B cell (primary cell): ENCODE results near the gene OR7C1. TPM values are rescaled to one million over a fixed set of nuclear protein-coding genes. Genes with fewer than 3 reads are reported as not detected.
"Not testable (repeated sequence)": the region's sequence is repeated elsewhere in the genome, so short reads cannot be mapped to it uniquely, and the experiment has no call there.

Experiments
- ATAC-seq: fragments of 200-7000 bp; cut with Tn5 transposase; one replicate; pipeline ENCODE4 v1.10.0; 2021; ENCODE audit warnings: low read depth, mild to moderate bottlenecking, moderate number of reproducible peaks, moderate library complexity
- CTCF ChIA-PET: fragments of 350-600 bp; sonication (Branson Sonifier 250); formaldehyde crosslinking; loops from one replicate; lab custom pipeline; 2021; ENCODE audit warnings: antibody characterized with exemption, inconsistent platforms; lab: Charles Lee
- POLR2A ChIA-PET: fragments of 350-600 bp; sonication (Branson Sonifier 250); formaldehyde crosslinking; loops from one replicate; lab custom pipeline; 2021; ENCODE audit warnings: antibody characterized with exemption; lab: Charles Lee
- DNase-seq: peaks from one replicate; pipeline ENCODE4 v3.0.0; 2013
- H2AFZ ChIP-seq: 2 replicates; pipeline ENCODE4 v1.6.1; 2012; ENCODE audit warnings: mild to moderate bottlenecking, low read depth, low read length; ENCODE audit not compliant: insufficient read depth, poor library complexity, severe bottlenecking
- H3K27ac ChIP-seq, 2 donors: 1 replicate in 1 of 2; 2 replicates in 1 of 2; pipeline ENCODE4 v1.5.1; 2012 to 2013; ENCODE audit warnings: low read length in 2 of 2, mild to moderate bottlenecking in 2 of 2, moderate library complexity in 1 of 2
- H3K27me3 ChIP-seq, 4 experiments: fragments of 200-600 bp in 1 of 4; sonication (generic) in 1 of 4; replicated peaks in 1 of 4; 1 replicate in 2 of 4; 2 replicates in 2 of 4; pipeline versions ENCODE4 v1.6.1 to v1.7.0; 2013 to 2016; ENCODE audit warnings: low read length in 3 of 4, mild to moderate bottlenecking in 2 of 4, mixed read lengths in 1 of 4, moderate library complexity in 1 of 4; ENCODE audit not compliant: insufficient read depth in 4 of 4, control insufficient read depth in 3 of 4; ENCODE audit errors: control extremely low read depth in 1 of 4
- H3K36me3 ChIP-seq, 2 experiments: replicated peaks in 1 of 2; 1 replicate in 1 of 2; 2 replicates in 1 of 2; pipeline versions ENCODE4 v1.6.1 to v1.7.1; 2013; ENCODE audit warnings: low read length in 1 of 2; ENCODE audit not compliant: insufficient read depth in 2 of 2, control insufficient read depth in 1 of 2; ENCODE audit errors: control extremely low read depth in 1 of 2, extremely low read depth in 1 of 2
- H3K4me1 ChIP-seq, 2 donors: fragments of 200-600 bp in 1 of 2; sonication (generic) in 1 of 2; 1 replicate in 1 of 2; 2 replicates in 1 of 2; pipeline versions ENCODE4 v1.5.1 to v1.6.1; 2013 to 2017; ENCODE audit warnings: low read length in 2 of 2; ENCODE audit not compliant: control insufficient read depth in 2 of 2, insufficient read depth in 2 of 2
- H3K4me2 ChIP-seq: replicated peaks from 2 replicates; pipeline ENCODE3; 2012; ENCODE audit warnings: mild to moderate bottlenecking, low read depth, low read length; ENCODE audit not compliant: poor library complexity, severe bottlenecking
- H3K4me3 ChIP-seq, 5 experiments: fragments of 200-600 bp in 1 of 5; sonication (generic) in 1 of 5; 1 replicate in 3 of 5; 2 replicates in 2 of 5; pipeline versions ENCODE4 v1.5.1 to v1.7.0; 2011 to 2016; ENCODE audit warnings: low read length in 4 of 5, mild to moderate bottlenecking in 4 of 5, low read depth in 2 of 5, control low read depth in 1 of 5, moderate library complexity in 1 of 5; ENCODE audit not compliant: insufficient read depth in 1 of 5; ENCODE audit errors: control extremely low read depth in 1 of 5, extremely low read depth in 1 of 5
- H3K79me2 ChIP-seq: fragments of 200-600 bp; sonication (generic); one replicate; pipeline ENCODE4 v1.6.0; 2016; ENCODE audit warnings: low read length; ENCODE audit not compliant: control insufficient read depth, insufficient read depth
- H3K9ac ChIP-seq: fragments of 200-600 bp; sonication (generic); 2 replicates; pipeline ENCODE4 v1.6.1; 2017; ENCODE audit warnings: mild to moderate bottlenecking, low read length, moderate library complexity
- H3K9me3 ChIP-seq, 3 donors: one replicate each; pipeline versions ENCODE4 v1.6.1 to v1.7.1; 2013; ENCODE audit warnings: low read length in 2 of 3; ENCODE audit not compliant: control insufficient read depth in 2 of 3, insufficient read depth in 1 of 3; ENCODE audit errors: control extremely low read depth in 1 of 3
- H4K20me1 ChIP-seq: 2 replicates; pipeline ENCODE4 v1.6.0; 2012; ENCODE audit warnings: mild to moderate bottlenecking, low read length; ENCODE audit not compliant: insufficient read depth, control insufficient read depth, poor library complexity, severe bottlenecking
- H3K27ac Mint-ChIP-seq: one replicate; pipeline ENCODE4 v1.8.0; 2021; ENCODE audit warnings: mixed read lengths
- H3K27me3 Mint-ChIP-seq: one replicate; pipeline ENCODE4 v1.8.0; 2021; ENCODE audit warnings: mixed read lengths
- H3K4me1 Mint-ChIP-seq: one replicate; pipeline ENCODE4 v1.8.0; 2021; ENCODE audit warnings: mixed read lengths
- H3K4me3 Mint-ChIP-seq: one replicate; pipeline ENCODE4 v1.8.0; 2021; ENCODE audit warnings: mixed read lengths
- H3K9me3 Mint-ChIP-seq: one replicate; pipeline ENCODE4 v1.8.0; 2022; ENCODE audit warnings: mixed read lengths; ENCODE audit not compliant: insufficient read depth
- EZH2 ChIP-seq: IDR thresholded peaks from 2 replicates; pipeline ENCODE4 v1.6.1; 2012; ENCODE audit warnings: borderline replicate concordance, low read depth, mild to moderate bottlenecking, moderate library complexity, low read length; ENCODE audit not compliant: insufficient read depth, poor library complexity, severe bottlenecking
- WGBS: methylation state at CpG from one replicate; pipeline ENCODE4 v1.1.5; 2013; ENCODE audit warnings: missing lambda C conversion rate; ENCODE audit not compliant: insufficient coverage; 5-methylcytosine and 5-hydroxymethylcytosine counted together
- intact Hi-C: fragments of 100-400 bp; cut with micrococcal nuclease; formaldehyde crosslinking; loops from one replicate; pipeline ENCODE4 v1.10.0; 2022
- polyA plus RNA-seq: library from polyadenylated mRNA; depleted of rRNA; stranded (reverse); fragments of >200 nt; gene quantifications from 2 replicates; pipeline ENCODE4 v1.2.3, GENCODE V29; 2012
- total RNA-seq, 2 donors: library from RNA; stranded (reverse); fragments of 120-200 nt in 1 of 2; gene quantifications; 1 replicate in 1 of 2; 2 replicates in 1 of 2; pipeline versions ENCODE4 v1.2.3 to v1.2.4, GENCODE V29; 2013 to 2022
- TF ChIP-seq, protein P1 (sequence below): fragments of 200-600 bp; IDR thresholded peaks from one replicate; pipeline ENCODE4 v1.8.0; 2022; ENCODE audit warnings: antibody characterized with exemption, mild to moderate bottlenecking

OR7C1 gene
- total and polyA plus RNA-seq, 2 donors (not counting 1 experiment from before 2014, with no cell fraction given), result not detected

GRCh38 chr19:14775869-14776586 lies 59.0 kb downstream of the OR7C1 start:
- no peak for TF ChIP-seq EZH2
- TF ChIP-seq, protein P1, sequence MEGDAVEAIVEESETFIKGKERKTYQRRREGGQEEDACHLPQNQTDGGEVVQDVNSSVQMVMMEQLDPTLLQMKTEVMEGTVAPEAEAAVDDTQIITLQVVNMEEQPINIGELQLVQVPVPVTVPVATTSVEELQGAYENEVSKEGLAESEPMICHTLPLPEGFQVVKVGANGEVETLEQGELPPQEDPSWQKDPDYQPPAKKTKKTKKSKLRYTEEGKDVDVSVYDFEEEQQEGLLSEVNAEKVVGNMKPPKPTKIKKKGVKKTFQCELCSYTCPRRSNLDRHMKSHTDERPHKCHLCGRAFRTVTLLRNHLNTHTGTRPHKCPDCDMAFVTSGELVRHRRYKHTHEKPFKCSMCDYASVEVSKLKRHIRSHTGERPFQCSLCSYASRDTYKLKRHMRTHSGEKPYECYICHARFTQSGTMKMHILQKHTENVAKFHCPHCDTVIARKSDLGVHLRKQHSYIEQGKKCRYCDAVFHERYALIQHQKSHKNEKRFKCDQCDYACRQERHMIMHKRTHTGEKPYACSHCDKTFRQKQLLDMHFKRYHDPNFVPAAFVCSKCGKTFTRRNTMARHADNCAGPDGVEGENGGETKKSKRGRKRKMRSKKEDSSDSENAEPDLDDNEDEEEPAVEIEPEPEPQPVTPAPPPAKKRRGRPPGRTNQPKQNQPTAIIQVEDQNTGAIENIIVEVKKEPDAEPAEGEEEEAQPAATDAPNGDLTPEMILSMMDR, result no peak
- ChIA-PET POLR2A (interaction anchor here (0.6 to 1.1 kb wide), 3 partner anchors 144 to 1300 kb away, joined by 3 to 9 read pairs (median 4); partner anchors contain the start of gene ADGRE5), CTCF (interaction anchor here (0.6 to 2.4 kb wide), 3 partner anchors 10 to 250 kb away, joined by 3 to 5 read pairs (median 5); no protein-coding TSS in a partner anchor)
- H3K79me2 ChIP-seq, result no peaks in the 10 kb centered on the region
- DNase-seq, result peak; percentile 46
- peak overlapping the region; percentile 49 for H3K9ac ChIP-seq
- no peaks in the 10 kb centered on the region for H4K20me1 ChIP-seq
- peaks cover 16 to 26% of the 10 kb centered on the region in 2 donors for H3K4me1 ChIP-seq
- H3K4me2 ChIP-seq, result peak overlapping the region; percentile 71
- H3K27ac ChIP-seq, result peak overlapping the region in 1 of 2 donors; percentile 19
- intact Hi-C loops, result no loop called here
- Mint-ChIP-seq H3K27ac (no peak overlapping the region), H3K4me3 (peak overlapping the region; percentile 83), H3K4me1 (peaks cover 25% of the 10 kb centered on the region), H3K9me3 (no peaks in the 10 kb centered on the region), H3K27me3 (peaks cover 13% of the 10 kb centered on the region)
- peak overlapping the region; percentile 74 for H2AFZ ChIP-seq
- 1% methylated on average over 15 of the region's 22 CpGs for WGBS
- peak overlapping the region; percentile 40 to 66 (median 48) for H3K4me3 ChIP-seq
- peaks cover 0 to 12% (median 0%) of the 10 kb centered on the region in 3 donors for H3K9me3 ChIP-seq
- peaks cover 0 to 20% (median 4%) of the 10 kb centered on the region in 4 experiments for H3K27me3 ChIP-seq
- no peak for ATAC-seq
- no peaks in the 10 kb centered on the region for H3K36me3 ChIP-seq

DNA sequence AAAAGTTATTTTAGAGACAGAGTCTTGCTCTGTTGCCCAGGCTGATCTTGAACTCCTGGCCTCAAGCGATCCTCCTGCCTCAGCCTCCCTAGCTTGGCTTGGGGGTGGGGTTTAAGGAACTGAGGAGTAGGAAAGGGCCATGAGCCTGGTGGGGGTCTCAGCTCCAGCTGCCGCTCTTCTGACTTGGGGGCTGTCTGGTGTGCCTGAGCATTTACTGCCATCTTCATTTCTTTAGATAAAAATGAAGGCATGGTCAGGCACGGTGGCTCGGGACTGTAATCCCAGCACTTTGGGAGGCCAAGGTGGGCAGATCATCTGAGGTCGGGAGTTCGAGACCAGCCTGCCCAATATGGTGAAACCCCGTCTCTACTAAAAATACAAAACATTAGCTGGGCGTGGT lies 59.7 kb downstream of the OR7C1 start:
- H4K20me1 ChIP-seq, intact Hi-C loops, H2AFZ ChIP-seq, H3K9ac ChIP-seq, POLR2A ChIA-PET, H3K27ac Mint-ChIP-seq, H3K27ac ChIP-seq, ATAC-seq, DNase-seq, H3K79me2 ChIP-seq, H3K36me3 ChIP-seq, H3K9me3 Mint-ChIP-seq: not testable (repeated sequence)
- CTCF ChIA-PET, result interaction anchor here (0.6 to 2.1 kb wide), 3 partner anchors 11 to 249 kb away, joined by 3 to 5 read pairs (median 3); no protein-coding TSS in a partner anchor
- 56% methylated on average over 4 of the region's 8 CpGs for WGBS
- Histone ChIP-seq H3K9me3 (peaks cover 0 to 12% (median 0%) of the 10 kb centered on the region in 3 donors), H3K4me2 (peak overlapping the region; percentile 71), H3K4me1 (peaks cover 18 to 26% of the 10 kb centered on the region in 2 donors), H3K4me3 (peak overlapping the region in 1 of 5 experiments; percentile 41), H3K27me3 (peaks cover 0 to 20% (median 4%) of the 10 kb centered on the region in 4 experiments)
- H3K4me1 Mint-ChIP-seq, result peaks cover 24% of the 10 kb centered on the region
- H3K4me3 Mint-ChIP-seq, result peak overlapping the region; percentile 34
- peaks cover 13% of the 10 kb centered on the region for H3K27me3 Mint-ChIP-seq
